GM10266 (cell line): ENCODE measurements around the gene ZFHX2.
"Not testable (repeated sequence)": the region's sequence is repeated elsewhere in the genome, so short reads cannot be mapped to it uniquely, and the experiment has no call there.

ENCODE experiments used
- DNase-seq: peaks from one replicate; pipeline ENCODE4 v3.0.0; 2012; ENCODE audit errors: extremely low spot score
- CTCF ChIP-seq: IDR thresholded peaks from 2 replicates; pipeline ENCODE4 v1.5.1; 2012; ENCODE audit warnings: mild to moderate bottlenecking, low read depth; ENCODE audit not compliant: control insufficient read depth, insufficient read depth; ENCODE audit errors: missing control alignments

The ZFHX2 gene

DNA sequence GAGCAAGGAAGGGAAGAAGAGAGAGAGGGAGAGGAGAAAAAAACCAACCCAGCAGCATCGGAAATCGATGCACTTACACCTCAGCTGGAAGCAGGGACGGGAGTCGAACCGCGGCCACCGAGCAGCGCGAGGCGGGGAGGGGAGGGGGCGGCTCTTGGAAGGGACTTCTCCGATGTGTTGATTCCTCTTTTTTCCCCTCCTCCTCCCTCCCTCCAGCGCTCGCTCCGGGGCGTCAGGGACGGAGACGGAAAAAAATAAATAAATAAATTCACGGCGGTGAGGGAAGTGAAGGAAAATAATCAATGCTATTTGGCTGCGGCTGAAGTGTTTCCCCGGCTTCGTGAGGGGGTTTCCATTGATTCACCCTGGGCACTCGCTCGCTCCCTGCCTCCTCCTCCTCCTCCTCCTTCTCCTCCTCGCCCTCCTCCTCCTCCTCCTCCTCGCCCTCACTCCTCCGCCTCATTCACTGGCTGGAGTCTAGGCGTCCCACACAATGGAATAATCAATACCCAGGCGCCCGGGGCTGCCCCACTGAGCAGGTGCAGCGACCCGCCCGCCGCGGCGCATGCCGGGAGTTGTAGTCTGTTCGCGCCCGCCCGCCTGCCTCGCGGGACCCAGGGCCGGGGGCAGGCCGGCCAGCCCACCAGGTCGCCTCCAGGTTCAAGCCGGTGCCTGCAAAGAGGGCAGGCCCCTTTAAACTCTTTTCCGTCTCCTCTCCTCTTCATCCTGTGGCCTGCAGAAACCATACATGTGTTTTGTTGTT, at the start of gene ZFHX2:
ZFHX2 (minus strand) TSS at position 500 of the 763 bp plus-strand sequence. CDS start 16,440 bp downstream, outside the sequence.
- no peak for TF ChIP-seq CTCF
- peak; percentile 83 for DNase-seq

- no peak for TF ChIP-seq CTCF
- no peak for DNase-seq
These were observed 49.2 kb upstream of the ZFHX2 start for GRCh38 chr14:23600806-23601205.

- no peak for TF ChIP-seq CTCF
- DNase-seq, result no peak
These were observed 48.8 kb upstream of the ZFHX2 start for GRCh38 chr14:23600322-23600707.

- not testable (repeated sequence) for DNase-seq
These were observed 42.6 kb upstream of the ZFHX2 start for GRCh38 chr14:23594191-23594590.

GRCh38 chr14:23590198-23590597, 38.6 kb upstream of the ZFHX2 start:
- TF ChIP-seq CTCF, result no peak
- DNase-seq, result no peak

DNA sequence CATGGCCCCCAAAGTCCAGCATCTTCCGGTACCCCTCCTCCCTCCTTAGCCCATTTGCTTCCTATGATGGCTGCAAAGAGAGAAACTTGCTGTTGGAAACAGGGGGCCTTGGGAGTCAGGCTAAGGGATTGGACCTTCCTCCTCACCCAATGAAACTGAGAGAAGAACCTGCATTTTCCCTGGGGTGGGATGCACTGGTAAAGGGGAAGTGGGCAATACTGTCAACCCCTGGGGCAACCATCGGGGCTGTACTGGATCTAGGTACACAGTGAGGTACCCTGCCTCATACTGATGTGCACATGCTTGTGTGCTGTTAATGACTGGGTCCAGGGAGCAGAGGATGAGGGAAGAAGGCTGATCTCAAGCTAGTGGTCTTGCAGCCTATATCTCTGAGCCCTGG, 38.0 kb upstream of the ZFHX2 start:
- no peak for DNase-seq
- TF ChIP-seq CTCF, result no peak

DNA sequence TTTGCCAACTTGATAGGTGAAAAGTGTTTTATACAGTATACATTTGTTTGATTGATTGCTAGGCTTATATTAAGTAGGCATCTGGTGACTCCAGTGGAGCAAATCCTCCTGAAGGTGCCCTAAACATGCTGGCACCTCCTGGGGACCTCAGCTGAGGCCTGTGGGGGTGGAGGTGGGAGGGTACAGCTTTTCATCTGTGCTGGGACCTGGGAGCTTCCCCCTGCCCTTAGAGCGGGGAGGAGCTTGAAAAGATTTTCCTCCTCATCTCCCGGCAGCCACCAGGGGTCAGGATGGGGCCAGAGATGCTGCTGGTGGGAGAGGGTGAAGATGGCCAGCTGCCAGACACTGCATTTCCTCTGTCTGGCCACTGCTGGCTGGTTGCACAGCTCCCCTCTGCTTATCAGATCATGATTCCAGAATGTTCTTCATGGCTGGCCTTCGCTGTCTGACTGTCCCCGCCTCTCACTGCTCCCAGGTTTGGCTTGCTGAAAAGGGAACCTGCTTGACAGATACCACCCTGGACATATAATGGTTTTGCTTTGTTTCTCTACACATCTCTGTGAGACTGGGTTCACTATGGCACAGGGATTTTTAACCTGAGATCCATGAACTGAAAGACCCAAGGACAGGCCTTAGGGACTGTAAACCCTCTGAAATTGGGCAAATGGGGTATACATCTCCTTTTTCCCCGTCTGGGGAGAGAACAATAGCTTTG, 37.5 kb upstream of the ZFHX2 start:
- peak; percentile 92 for TF ChIP-seq CTCF
- DNase-seq, result peak; percentile 94

DNA sequence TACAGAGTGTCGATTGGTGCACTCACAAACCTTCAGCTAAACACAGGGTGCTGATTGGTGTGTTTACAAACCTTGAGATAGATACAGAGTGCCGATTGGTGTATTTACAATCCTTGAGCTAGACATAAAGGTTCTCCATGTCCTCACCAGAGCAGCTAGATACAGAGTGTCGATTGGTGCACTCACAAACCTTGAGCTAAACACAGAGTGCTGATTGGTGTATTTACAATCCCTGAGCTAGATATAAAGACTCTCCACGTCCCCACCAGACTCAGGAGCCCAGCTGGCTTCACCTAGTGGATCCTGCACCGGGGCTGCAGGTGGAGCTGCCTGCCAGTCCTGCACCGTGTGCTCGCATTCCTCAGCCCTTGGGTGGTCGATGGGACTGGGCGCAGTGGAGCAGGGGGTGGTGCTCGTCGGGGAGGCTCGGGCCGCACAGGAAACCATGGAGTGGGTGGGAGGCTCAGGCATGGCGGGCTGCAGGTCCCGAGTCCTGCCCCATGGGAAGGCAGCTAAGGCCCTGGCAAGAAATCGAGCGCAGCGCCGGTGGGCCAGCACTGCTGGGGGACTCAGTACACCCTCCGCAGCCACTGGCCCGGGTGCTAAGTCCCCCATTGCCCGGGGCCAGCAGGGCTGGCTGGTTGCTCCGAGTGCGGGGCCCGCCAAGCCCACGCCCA, 33.1 kb upstream of the ZFHX2 start:
- DNase-seq, result not testable (repeated sequence)

DNA sequence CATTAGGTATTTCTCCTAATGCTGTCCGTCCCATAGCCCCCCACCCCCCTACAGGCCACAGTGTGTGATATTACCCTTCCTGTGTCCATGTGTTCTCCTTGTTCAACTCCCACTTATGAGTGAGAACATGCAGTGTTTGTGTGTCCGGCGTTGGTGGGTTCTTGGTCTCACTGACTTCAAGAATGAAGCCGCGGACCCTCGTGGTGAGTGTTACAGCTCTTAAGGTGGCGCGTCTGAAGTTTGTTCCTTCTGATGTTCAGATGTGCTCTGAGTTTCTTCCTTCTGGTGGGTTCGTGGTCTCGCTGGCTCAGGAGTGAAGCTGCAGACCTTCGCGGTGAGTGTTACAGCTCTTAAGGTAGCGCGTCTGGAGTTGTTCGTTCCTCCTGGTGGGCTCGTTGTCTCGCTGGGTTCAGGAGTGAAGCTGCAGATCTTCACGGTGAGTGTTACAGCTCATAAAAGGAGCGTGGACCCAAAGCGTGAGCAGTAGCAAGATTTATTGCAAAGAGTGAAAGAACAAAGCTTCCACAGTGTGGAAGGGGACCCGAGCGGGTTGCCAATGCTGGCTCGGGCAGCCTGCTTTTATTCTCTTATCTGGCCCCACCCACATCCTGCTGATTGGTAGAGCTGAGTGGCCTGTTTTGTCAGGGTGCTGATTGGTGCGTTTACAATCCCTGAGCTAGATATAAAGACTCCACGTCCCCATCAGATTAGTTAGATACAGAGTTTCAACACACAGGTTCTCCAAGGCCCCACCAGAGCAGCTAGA, 32.4 kb upstream of the ZFHX2 start:
- DNase-seq, result not testable (repeated sequence)
